ENCODE results near the gene TLDC2.

GRCh38 chr20:36876473-36876833 is 515 bp downstream of the TLDC2 start:
- TF ChIP-seq POLR2AphosphoS5 (IDR thresholded peaks at IDR 0.05), result no peak
- no peak for TF ChIP-seq CTCF (IDR thresholded peaks at IDR 0.05)
- TF ChIP-seq POLR2A (IDR thresholded peaks at IDR 0.05), result no peak
- no peak for TF ChIP-seq EP300 (IDR thresholded peaks at IDR 0.05)
